K562 (cell line): ENCODE data around the gene IFT22. TPM values are rescaled to one million over a fixed set of nuclear protein-coding genes. Genes with fewer than 3 reads are reported as not detected.
A peak's percentile ranks its signal among the peaks of the same experiment; 100 is the strongest.

ENCODE experiments used
- FOXO4 ChIP-seq: fragments of 450-650 bp; formaldehyde crosslinking; IDR thresholded peaks from 2 replicates; pipeline ENCODE4 v1.4.0; 2020; ENCODE audit warnings: mild to moderate bottlenecking, moderate library complexity
- FUS ChIP-seq: fragments of 200-400 bp; formaldehyde crosslinking; optimal IDR thresholded peaks from 2 replicates; pipeline ENCODE3; 2017; ENCODE audit warnings: low read depth, low read length
- MTF1 ChIP-seq: fragments of 250-450 bp; sonication (Bioruptor Pico); IDR thresholded peaks from 2 replicates; pipeline ENCODE4 v1.9.0; 2021; ENCODE audit warnings: moderate library complexity, mild to moderate bottlenecking, inconsistent platforms, borderline replicate concordance
- NFIC ChIP-seq: fragments of 450-650 bp; IDR thresholded peaks from 2 replicates; pipeline ENCODE4 v1.6.1; 2017; ENCODE audit warnings: mild to moderate bottlenecking, inconsistent platforms
- NR3C1 ChIP-seq: sonication (generic); formaldehyde crosslinking; IDR thresholded peaks from 2 replicates; pipeline ENCODE4 v1.8.1; 2022; ENCODE audit warnings: missing genetic modification reagents
- PTTG1 ChIP-seq: fragments of 450-650 bp; IDR thresholded peaks from 2 replicates; pipeline ENCODE4 v1.6.1; 2016; ENCODE audit warnings: low read depth, mild to moderate bottlenecking, missing genetic modification characterization, missing compliant biosample characterization
- RHOXF2B ChIP-seq: fragments of 250-450 bp; sonication (Bioruptor Pico); conservative IDR thresholded peaks from 2 replicates; pipeline ENCODE4 v1.5.1; 2021
- ZBTB5 ChIP-seq: fragments of 450-650 bp; IDR thresholded peaks from 2 replicates; pipeline ENCODE4 v1.6.1; 2017; ENCODE audit warnings: antibody characterized with exemption
- ZEB2 ChIP-seq: fragments of 450-650 bp; IDR thresholded peaks from 2 replicates; pipeline ENCODE4 v1.6.1; 2016
- ZFP30 ChIP-seq: fragments of 250-450 bp; sonication (Bioruptor Pico); IDR thresholded peaks from 2 replicates; pipeline ENCODE4 v1.8.0; 2022; ENCODE audit warnings: moderate library complexity, mild to moderate bottlenecking, inconsistent platforms, borderline replicate concordance
- ZNF12 ChIP-seq: sonication (generic); formaldehyde crosslinking; IDR thresholded peaks from 2 replicates; pipeline ENCODE4 v1.4.0; 2020; ENCODE audit warnings: mild to moderate bottlenecking, missing genetic modification reagents
- ZNF347 ChIP-seq: fragments of 450-650 bp; formaldehyde crosslinking; IDR thresholded peaks from 2 replicates; pipeline ENCODE4 v1.4.0; 2020; ENCODE audit warnings: low read depth, mild to moderate bottlenecking, moderate library complexity
- ZNF449 ChIP-seq: fragments of 250-450 bp; sonication (Bioruptor Pico); IDR thresholded peaks from 2 replicates; pipeline ENCODE4 v1.8.0; 2022; ENCODE audit warnings: moderate library complexity, mild to moderate bottlenecking, inconsistent platforms
- ZNF830 ChIP-seq: fragments of 250-450 bp; sonication (Bioruptor Pico); IDR thresholded peaks from 2 replicates; pipeline ENCODE4 v1.5.0; 2021; ENCODE audit warnings: mild to moderate bottlenecking
- ZSCAN32 ChIP-seq: fragments of 450-650 bp; formaldehyde crosslinking; IDR thresholded peaks from 2 replicates; pipeline ENCODE4 v1.4.0; 2020; ENCODE audit warnings: mild to moderate bottlenecking, moderate library complexity
- polyA plus RNA-seq, 8 experiments: library from polyadenylated mRNA; depleted of rRNA in 4 of 8; stranded (reverse) in 5 of 8; unstranded in 3 of 8; fragments of >200 nt; fragmentation: Nextera tagmentation in 2 of 8; fragmentation: Illumina TruSeq in 1 of 8; extraction: Ambion mirVana in 2 of 8; extraction: Trizol in 1 of 8; gene quantifications; 2 replicates each; pipeline versions ENCODE4 v1.2.1 to v1.2.3, GENCODE V29; 2011 to 2014; ENCODE audit warnings: inconsistent platforms in 1 of 8, missing spikeins in 1 of 8
- total RNA-seq, 7 experiments: library from RNA; depleted of rRNA in 6 of 7; stranded (reverse); fragments of >200 nt in 6 of 7; fragmentation: Illumina TruSeq in 2 of 7; extraction: Trizol in 2 of 7; gene quantifications; 2 replicates each; pipeline versions ENCODE4 v1.2.1 to v1.2.3, GENCODE V29; 2011 to 2021; ENCODE audit warnings: low replicate concordance in 1 of 7
- TF ChIP-seq, protein P1 (sequence below): sonication (generic); formaldehyde crosslinking; IDR thresholded peaks from 2 replicates; pipeline ENCODE4 v1.8.0; 2023; ENCODE audit warnings: mild to moderate bottlenecking, missing genetic modification reagents
- TF ChIP-seq, protein P2 (sequence below): fragments of 450-650 bp; IDR thresholded peaks from 2 replicates; pipeline ENCODE4 v1.6.1; 2016; ENCODE audit warnings: borderline replicate concordance

The IFT22 gene
- total and polyA plus RNA-seq, 9 of the 15 experiments (the other 6 are each of a cell fraction or from before 2014, with no cell fraction given), result 6.3 to 18.2 (median 7.7) TPM

- TF ChIP-seq FOXO4 (CRISPR knock-in tag) (no peak), ZBTB5 (no peak), ZFP30 (no peak), ZNF449 (CRISPR knock-in tag) (no peak), PTTG1 (tag) (no peak), ZNF12 (CRISPR knock-in tag) (no peak), ZNF347 (no peak), ZSCAN32 (no peak), ZNF830 (CRISPR knock-in tag) (no peak), RHOXF2B (no peak), MTF1 (CRISPR knock-in tag) (no peak), NR3C1 (no peak), ZEB2 (no peak), NFIC (peak; percentile 83), FUS (no peak)
- TF ChIP-seq, protein P1, sequence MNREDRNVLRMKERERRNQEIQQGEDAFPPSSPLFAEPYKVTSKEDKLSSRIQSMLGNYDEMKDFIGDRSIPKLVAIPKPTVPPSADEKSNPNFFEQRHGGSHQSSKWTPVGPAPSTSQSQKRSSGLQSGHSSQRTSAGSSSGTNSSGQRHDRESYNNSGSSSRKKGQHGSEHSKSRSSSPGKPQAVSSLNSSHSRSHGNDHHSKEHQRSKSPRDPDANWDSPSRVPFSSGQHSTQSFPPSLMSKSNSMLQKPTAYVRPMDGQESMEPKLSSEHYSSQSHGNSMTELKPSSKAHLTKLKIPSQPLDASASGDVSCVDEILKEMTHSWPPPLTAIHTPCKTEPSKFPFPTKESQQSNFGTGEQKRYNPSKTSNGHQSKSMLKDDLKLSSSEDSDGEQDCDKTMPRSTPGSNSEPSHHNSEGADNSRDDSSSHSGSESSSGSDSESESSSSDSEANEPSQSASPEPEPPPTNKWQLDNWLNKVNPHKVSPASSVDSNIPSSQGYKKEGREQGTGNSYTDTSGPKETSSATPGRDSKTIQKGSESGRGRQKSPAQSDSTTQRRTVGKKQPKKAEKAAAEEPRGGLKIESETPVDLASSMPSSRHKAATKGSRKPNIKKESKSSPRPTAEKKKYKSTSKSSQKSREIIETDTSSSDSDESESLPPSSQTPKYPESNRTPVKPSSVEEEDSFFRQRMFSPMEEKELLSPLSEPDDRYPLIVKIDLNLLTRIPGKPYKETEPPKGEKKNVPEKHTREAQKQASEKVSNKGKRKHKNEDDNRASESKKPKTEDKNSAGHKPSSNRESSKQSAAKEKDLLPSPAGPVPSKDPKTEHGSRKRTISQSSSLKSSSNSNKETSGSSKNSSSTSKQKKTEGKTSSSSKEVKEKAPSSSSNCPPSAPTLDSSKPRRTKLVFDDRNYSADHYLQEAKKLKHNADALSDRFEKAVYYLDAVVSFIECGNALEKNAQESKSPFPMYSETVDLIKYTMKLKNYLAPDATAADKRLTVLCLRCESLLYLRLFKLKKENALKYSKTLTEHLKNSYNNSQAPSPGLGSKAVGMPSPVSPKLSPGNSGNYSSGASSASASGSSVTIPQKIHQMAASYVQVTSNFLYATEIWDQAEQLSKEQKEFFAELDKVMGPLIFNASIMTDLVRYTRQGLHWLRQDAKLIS (CRISPR knock-in tag), result no peak
- TF ChIP-seq, protein P2, sequence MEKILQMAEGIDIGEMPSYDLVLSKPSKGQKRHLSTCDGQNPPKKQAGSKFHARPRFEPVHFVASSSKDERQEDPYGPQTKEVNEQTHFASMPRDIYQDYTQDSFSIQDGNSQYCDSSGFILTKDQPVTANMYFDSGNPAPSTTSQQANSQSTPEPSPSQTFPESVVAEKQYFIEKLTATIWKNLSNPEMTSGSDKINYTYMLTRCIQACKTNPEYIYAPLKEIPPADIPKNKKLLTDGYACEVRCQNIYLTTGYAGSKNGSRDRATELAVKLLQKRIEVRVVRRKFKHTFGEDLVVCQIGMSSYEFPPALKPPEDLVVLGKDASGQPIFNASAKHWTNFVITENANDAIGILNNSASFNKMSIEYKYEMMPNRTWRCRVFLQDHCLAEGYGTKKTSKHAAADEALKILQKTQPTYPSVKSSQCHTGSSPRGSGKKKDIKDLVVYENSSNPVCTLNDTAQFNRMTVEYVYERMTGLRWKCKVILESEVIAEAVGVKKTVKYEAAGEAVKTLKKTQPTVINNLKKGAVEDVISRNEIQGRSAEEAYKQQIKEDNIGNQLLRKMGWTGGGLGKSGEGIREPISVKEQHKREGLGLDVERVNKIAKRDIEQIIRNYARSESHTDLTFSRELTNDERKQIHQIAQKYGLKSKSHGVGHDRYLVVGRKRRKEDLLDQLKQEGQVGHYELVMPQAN, result no peak
Observed at GRCh38 chr7:101265622-101266516, 55.7 kb downstream of the IFT22 start (continued).
